ENCODE measurements around the gene CLDN9. TPM values are rescaled to one million over a fixed set of nuclear protein-coding genes. Genes with fewer than 3 reads are reported as not detected.

CLDN9 gene
- total and polyA plus RNA-seq, 9 of the 15 experiments (the other 6 are each of a cell fraction or from before 2014, with no cell fraction given) = 0.12 to 0.44 (median 0.22) TPM; not detected in 4

DNA sequence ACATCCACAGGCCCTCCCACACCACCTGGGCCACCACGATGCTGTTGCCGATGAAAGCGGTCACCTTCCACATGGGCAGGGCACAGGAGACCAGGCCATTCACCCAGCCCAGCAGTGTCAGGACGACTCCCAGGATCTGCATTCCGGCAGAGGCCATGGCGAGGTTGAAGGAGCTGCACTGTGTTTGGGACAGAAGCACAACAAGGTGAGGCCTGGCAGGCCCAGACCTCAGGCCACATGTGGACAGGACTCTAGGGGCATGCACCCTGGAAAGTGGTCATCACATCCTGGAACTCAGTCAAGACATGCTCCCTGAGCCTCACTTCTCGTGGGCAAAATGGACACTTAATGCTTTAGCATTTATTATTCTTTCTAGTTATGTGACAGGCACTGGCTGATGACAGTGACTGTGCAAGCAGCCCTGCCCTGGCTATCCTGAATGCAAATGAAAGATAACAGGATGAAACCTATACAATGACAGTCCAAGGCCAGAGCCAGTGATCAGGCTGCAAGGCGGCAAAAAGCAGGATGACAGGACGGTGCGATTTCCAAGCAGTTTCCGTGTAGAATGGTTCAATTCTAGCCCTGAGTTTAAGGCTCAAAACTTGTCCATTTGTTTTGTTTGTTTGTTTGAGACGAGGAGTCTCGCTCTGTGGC, 3.3 kb downstream of the CLDN9 start (continued):
- TF ChIP-seq, protein P1, sequence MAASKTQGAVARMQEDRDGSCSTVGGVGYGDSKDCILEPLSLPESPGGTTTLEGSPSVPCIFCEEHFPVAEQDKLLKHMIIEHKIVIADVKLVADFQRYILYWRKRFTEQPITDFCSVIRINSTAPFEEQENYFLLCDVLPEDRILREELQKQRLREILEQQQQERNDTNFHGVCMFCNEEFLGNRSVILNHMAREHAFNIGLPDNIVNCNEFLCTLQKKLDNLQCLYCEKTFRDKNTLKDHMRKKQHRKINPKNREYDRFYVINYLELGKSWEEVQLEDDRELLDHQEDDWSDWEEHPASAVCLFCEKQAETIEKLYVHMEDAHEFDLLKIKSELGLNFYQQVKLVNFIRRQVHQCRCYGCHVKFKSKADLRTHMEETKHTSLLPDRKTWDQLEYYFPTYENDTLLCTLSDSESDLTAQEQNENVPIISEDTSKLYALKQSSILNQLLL (CRISPR knock-in tag; IDR thresholded peaks at IDR 0.05; ENCODE audit: borderline replicate concordance) = no peak
- TF ChIP-seq ZNF263 (CRISPR knock-in tag; IDR thresholded peaks at IDR 0.05; ENCODE audit: borderline replicate concordance) = no peak
- no peak for TF ChIP-seq PHB2 (IDR thresholded peaks at IDR 0.05; ENCODE audit: low read depth)
- TF ChIP-seq, protein P2, sequence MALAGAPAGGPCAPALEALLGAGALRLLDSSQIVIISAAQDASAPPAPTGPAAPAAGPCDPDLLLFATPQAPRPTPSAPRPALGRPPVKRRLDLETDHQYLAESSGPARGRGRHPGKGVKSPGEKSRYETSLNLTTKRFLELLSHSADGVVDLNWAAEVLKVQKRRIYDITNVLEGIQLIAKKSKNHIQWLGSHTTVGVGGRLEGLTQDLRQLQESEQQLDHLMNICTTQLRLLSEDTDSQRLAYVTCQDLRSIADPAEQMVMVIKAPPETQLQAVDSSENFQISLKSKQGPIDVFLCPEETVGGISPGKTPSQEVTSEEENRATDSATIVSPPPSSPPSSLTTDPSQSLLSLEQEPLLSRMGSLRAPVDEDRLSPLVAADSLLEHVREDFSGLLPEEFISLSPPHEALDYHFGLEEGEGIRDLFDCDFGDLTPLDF (CRISPR knock-in tag; IDR thresholded peaks at IDR 0.05) = no peak
- no peak for TF ChIP-seq CHD1 (IDR thresholded peaks at IDR 0.05; ENCODE audit: low read length)
- TF ChIP-seq SMC3 (conservative IDR thresholded peaks at IDR 0.05; ENCODE audit: insufficient read depth, low read depth, low read length) = no peak
- no peak for TF ChIP-seq ATF7 (IDR thresholded peaks at IDR 0.05)
- no peak for TF ChIP-seq KLF16 (IDR thresholded peaks at IDR 0.05)
- TF ChIP-seq, protein P3, sequence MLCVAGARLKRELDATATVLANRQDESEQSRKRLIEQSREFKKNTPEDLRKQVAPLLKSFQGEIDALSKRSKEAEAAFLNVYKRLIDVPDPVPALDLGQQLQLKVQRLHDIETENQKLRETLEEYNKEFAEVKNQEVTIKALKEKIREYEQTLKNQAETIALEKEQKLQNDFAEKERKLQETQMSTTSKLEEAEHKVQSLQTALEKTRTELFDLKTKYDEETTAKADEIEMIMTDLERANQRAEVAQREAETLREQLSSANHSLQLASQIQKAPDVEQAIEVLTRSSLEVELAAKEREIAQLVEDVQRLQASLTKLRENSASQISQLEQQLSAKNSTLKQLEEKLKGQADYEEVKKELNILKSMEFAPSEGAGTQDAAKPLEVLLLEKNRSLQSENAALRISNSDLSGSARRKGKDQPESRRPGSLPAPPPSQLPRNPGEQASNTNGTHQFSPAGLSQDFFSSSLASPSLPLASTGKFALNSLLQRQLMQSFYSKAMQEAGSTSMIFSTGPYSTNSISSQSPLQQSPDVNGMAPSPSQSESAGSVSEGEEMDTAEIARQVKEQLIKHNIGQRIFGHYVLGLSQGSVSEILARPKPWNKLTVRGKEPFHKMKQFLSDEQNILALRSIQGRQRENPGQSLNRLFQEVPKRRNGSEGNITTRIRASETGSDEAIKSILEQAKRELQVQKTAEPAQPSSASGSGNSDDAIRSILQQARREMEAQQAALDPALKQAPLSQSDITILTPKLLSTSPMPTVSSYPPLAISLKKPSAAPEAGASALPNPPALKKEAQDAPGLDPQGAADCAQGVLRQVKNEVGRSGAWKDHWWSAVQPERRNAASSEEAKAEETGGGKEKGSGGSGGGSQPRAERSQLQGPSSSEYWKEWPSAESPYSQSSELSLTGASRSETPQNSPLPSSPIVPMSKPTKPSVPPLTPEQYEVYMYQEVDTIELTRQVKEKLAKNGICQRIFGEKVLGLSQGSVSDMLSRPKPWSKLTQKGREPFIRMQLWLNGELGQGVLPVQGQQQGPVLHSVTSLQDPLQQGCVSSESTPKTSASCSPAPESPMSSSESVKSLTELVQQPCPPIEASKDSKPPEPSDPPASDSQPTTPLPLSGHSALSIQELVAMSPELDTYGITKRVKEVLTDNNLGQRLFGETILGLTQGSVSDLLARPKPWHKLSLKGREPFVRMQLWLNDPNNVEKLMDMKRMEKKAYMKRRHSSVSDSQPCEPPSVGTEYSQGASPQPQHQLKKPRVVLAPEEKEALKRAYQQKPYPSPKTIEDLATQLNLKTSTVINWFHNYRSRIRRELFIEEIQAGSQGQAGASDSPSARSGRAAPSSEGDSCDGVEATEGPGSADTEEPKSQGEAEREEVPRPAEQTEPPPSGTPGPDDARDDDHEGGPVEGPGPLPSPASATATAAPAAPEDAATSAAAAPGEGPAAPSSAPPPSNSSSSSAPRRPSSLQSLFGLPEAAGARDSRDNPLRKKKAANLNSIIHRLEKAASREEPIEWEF (CRISPR knock-in tag; IDR thresholded peaks at IDR 0.05) = no peak
- TF ChIP-seq FOXJ2 (tag; IDR thresholded peaks at IDR 0.05) = no peak
- TF ChIP-seq, protein P4, sequence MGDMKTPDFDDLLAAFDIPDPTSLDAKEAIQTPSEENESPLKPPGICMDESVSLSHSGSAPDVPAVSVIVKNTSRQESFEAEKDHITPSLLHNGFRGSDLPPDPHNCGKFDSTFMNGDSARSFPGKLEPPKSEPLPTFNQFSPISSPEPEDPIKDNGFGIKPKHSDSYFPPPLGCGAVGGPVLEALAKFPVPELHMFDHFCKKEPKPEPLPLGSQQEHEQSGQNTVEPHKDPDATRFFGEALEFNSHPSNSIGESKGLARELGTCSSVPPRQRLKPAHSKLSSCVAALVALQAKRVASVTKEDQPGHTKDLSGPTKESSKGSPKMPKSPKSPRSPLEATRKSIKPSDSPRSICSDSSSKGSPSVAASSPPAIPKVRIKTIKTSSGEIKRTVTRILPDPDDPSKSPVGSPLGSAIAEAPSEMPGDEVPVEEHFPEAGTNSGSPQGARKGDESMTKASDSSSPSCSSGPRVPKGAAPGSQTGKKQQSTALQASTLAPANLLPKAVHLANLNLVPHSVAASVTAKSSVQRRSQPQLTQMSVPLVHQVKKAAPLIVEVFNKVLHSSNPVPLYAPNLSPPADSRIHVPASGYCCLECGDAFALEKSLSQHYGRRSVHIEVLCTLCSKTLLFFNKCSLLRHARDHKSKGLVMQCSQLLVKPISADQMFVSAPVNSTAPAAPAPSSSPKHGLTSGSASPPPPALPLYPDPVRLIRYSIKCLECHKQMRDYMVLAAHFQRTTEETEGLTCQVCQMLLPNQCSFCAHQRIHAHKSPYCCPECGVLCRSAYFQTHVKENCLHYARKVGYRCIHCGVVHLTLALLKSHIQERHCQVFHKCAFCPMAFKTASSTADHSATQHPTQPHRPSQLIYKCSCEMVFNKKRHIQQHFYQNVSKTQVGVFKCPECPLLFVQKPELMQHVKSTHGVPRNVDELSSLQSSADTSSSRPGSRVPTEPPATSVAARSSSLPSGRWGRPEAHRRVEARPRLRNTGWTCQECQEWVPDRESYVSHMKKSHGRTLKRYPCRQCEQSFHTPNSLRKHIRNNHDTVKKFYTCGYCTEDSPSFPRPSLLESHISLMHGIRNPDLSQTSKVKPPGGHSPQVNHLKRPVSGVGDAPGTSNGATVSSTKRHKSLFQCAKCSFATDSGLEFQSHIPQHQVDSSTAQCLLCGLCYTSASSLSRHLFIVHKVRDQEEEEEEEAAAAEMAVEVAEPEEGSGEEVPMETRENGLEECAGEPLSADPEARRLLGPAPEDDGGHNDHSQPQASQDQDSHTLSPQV (IDR thresholded peaks at IDR 0.05) = peak; percentile 62
- TF ChIP-seq SIX5 (IDR thresholded peaks at IDR 0.05; ENCODE audit: borderline replicate concordance in 1 of 2, insufficient read depth in 1 of 2, low read depth in 1 of 2, low read length in 2 of 2) = no peak
- TF ChIP-seq TEAD1 (CRISPR knock-in tag; IDR thresholded peaks at IDR 0.05) = no peak
- TF ChIP-seq ZFP36 (IDR thresholded peaks at IDR 0.05; ENCODE audit: low read depth, low read length, partially characterized antibody) = no peak
- TF ChIP-seq TBL1XR1 (IDR thresholded peaks at IDR 0.05; ENCODE audit: low read length in 2 of 2) = no peak
- TF ChIP-seq MECOM (CRISPR knock-in tag; IDR thresholded peaks at IDR 0.05) = 0 out of 2 replicates have a peak, but pooled peaks have one; percentile 37
